Naive thymus-derived CD4-positive, alpha-beta T cell (primary cell): Measurements from ENCODE around the gene ENG. TPM values are rescaled to one million over a fixed set of nuclear protein-coding genes. Genes with fewer than 3 reads are reported as not detected.
"Not testable (repeated sequence)": the region's sequence is repeated elsewhere in the genome, so short reads cannot be mapped to it uniquely, and the experiment has no call there.

Experiments used
- ATAC-seq: fragments of 150-1000 bp; cut with Tn5 transposase; 2 replicates; pipeline ENCODE4 v1.10.0; 2021; ENCODE audit warnings: mild to moderate bottlenecking, moderate library complexity
- CTCF ChIA-PET: fragments of 350-600 bp; sonication (Branson Sonifier 250); formaldehyde crosslinking; loops from one replicate; lab custom pipeline; 2021; ENCODE audit warnings: antibody characterized with exemption; lab: Charles Lee
- POLR2A ChIA-PET: fragments of 350-600 bp; sonication (Branson Sonifier 250); formaldehyde crosslinking; loops from one replicate; lab custom pipeline; 2021; ENCODE audit warnings: antibody characterized with exemption, inconsistent platforms; lab: Charles Lee
- DNase-seq, 9 donors: peaks; one replicate each; pipeline versions ENCODE4 v3.0.0 to v3.0.0-alpha.2; 2020 to 2022; ENCODE audit warnings: mixed read lengths in 1 of 9
- H3K27ac ChIP-seq: one replicate; pipeline ENCODE4 v1.7.0; 2013; ENCODE audit warnings: mild to moderate bottlenecking, low read depth, low read length, moderate library complexity
- H3K27me3 ChIP-seq, 2 donors: one replicate each; pipeline ENCODE4 v1.7.0; 2013; ENCODE audit warnings: low read length in 2 of 2, mild to moderate bottlenecking in 2 of 2, moderate library complexity in 2 of 2; ENCODE audit not compliant: control insufficient read depth in 2 of 2, insufficient read depth in 2 of 2
- H3K36me3 ChIP-seq, 3 experiments: 1 replicate in 2 of 3; 2 replicates in 1 of 3; pipeline ENCODE4 v1.7.0; 2013; ENCODE audit warnings: low read length in 3 of 3, mild to moderate bottlenecking in 3 of 3, moderate library complexity in 1 of 3; ENCODE audit not compliant: insufficient read depth in 3 of 3, control insufficient read depth in 2 of 3
- H3K4me1 ChIP-seq, 2 donors: one replicate each; pipeline ENCODE4 v1.7.0; 2013; ENCODE audit warnings: low read length in 2 of 2, mild to moderate bottlenecking in 2 of 2, moderate library complexity in 1 of 2; ENCODE audit not compliant: control insufficient read depth in 2 of 2, insufficient read depth in 2 of 2
- H3K4me3 ChIP-seq: 2 replicates; pipeline ENCODE4 v1.7.0; 2013; ENCODE audit warnings: mild to moderate bottlenecking, low read length
- H3K9me3 ChIP-seq, 3 experiments: 1 replicate in 2 of 3; 2 replicates in 1 of 3; pipeline ENCODE4 v1.7.0; 2013; ENCODE audit warnings: low read length in 3 of 3; ENCODE audit not compliant: control insufficient read depth in 2 of 3
- H3K27ac Mint-ChIP-seq, 9 donors: one replicate each; pipeline ENCODE4 v1.8.0; 2020 to 2022; ENCODE audit warnings: mixed read lengths in 9 of 9, mild to moderate bottlenecking in 8 of 9, moderate library complexity in 5 of 9, inconsistent platforms in 2 of 9
- H3K27me3 Mint-ChIP-seq, 5 donors: one replicate each; pipeline ENCODE4 v1.8.0; 2021 to 2022; ENCODE audit warnings: mixed read lengths in 5 of 5, mild to moderate bottlenecking in 1 of 5
- H3K36me3 Mint-ChIP-seq, 5 donors: one replicate each; pipeline ENCODE4 v1.8.0; 2020 to 2022; ENCODE audit warnings: mixed read lengths in 5 of 5, mild to moderate bottlenecking in 3 of 5, inconsistent platforms in 1 of 5
- H3K4me1 Mint-ChIP-seq, 7 donors: one replicate each; pipeline ENCODE4 v1.8.0; 2020 to 2022; ENCODE audit warnings: mixed read lengths in 7 of 7, mild to moderate bottlenecking in 3 of 7, inconsistent platforms in 1 of 7
- H3K4me3 Mint-ChIP-seq, 10 donors: one replicate each; pipeline ENCODE4 v1.8.0; 2020 to 2022; ENCODE audit warnings: mild to moderate bottlenecking in 10 of 10, mixed read lengths in 10 of 10, moderate library complexity in 6 of 10, inconsistent platforms in 2 of 10
- H3K9me3 Mint-ChIP-seq, 11 donors: one replicate each; pipeline ENCODE4 v1.8.0; 2020 to 2022; ENCODE audit warnings: mixed read lengths in 11 of 11, mild to moderate bottlenecking in 4 of 11, inconsistent platforms in 1 of 11, moderate library complexity in 1 of 11
- intact Hi-C, 2 donors: fragments of 100-400 bp; cut with micrococcal nuclease; formaldehyde crosslinking; loops; one replicate each; pipeline ENCODE4 v1.15.1; 2023
- polyA plus RNA-seq, 2 donors: library from polyadenylated mRNA; unstranded; fragments of 300-500 nt; fragmentation: Illumina TruSeq; gene quantifications; one replicate each; pipeline ENCODE4 v1.2.3, GENCODE V29; 2021
- total RNA-seq, 6 experiments: library from RNA in 5 of 6; stranded (reverse) in 5 of 6; gene quantifications; 1 replicate in 5 of 6; 2 replicates in 1 of 6; pipeline ENCODE4 v1.2.3 and lab custom pipeline; 2021 to 2026

ENG gene
- total and polyA plus RNA-seq, 7 experiments from 2014 or later: 4.5 to 25.8 (median 11.2) TPM

- Mint-ChIP-seq H3K9me3 (no peaks in the 10 kb centered on the region), H3K27me3 (peaks cover 0 to 6% (median 0%) of the 10 kb centered on the region in 5 donors), H3K4me1 (peaks cover 0 to 6% (median 0%) of the 10 kb centered on the region in 7 donors), H3K4me3 (no peak overlapping the region), H3K36me3 (peaks cover 0 to 2% (median under 1%) of the 10 kb centered on the region in 5 donors), H3K27ac (no peak overlapping the region)
- no peak for DNase-seq
- Histone ChIP-seq H3K4me1 (no peaks in the 10 kb centered on the region), H3K27me3 (peaks cover 0 to 4% of the 10 kb centered on the region in 2 donors), H3K36me3 (no peaks in the 10 kb centered on the region), H3K9me3 (no peaks in the 10 kb centered on the region), H3K27ac (no peak overlapping the region), H3K4me3 (no peak overlapping the region)
- intact Hi-C loops: no loop called here
- no peak for ATAC-seq
- CTCF ChIA-PET: interaction anchor here (1.2 kb wide), 1 partner anchor 139 kb away, joined by 7 read pairs; the partner anchor contains the start of gene TOR2A
- POLR2A ChIA-PET: interaction anchor here (0.5 to 1.3 kb wide), 3 partner anchors 9 to 64 kb away, joined by 3 read pairs; partner anchors contain the start of gene DPM2
Observed at GRCh38 chr9:127873223-127873691, 18.8 kb upstream of the ENG start.

GRCh38 chr9:127872369-127873222, 18.1 kb upstream of the ENG start:
- no peak overlapping the region for H3K27ac Mint-ChIP-seq
- ATAC-seq: no peak
- H3K4me3 Mint-ChIP-seq: no peak overlapping the region
- H3K4me1 Mint-ChIP-seq: peaks cover 0 to 3% (median 0%) of the 10 kb centered on the region in 7 donors
- peaks cover 0 to 3% (median 0%) of the 10 kb centered on the region in 5 donors for H3K27me3 Mint-ChIP-seq
- H3K27ac ChIP-seq: no peak overlapping the region
- H3K9me3 ChIP-seq: no peaks in the 10 kb centered on the region
- no peak overlapping the region for H3K4me3 ChIP-seq
- no peaks in the 10 kb centered on the region for H3K4me1 ChIP-seq
- H3K36me3 ChIP-seq: peaks cover 0 to 6% (median 0%) of the 10 kb centered on the region in 3 experiments
- H3K9me3 Mint-ChIP-seq: no peaks in the 10 kb centered on the region
- intact Hi-C loops: no loop called here
- DNase-seq: no peak
- peaks cover 0 to under 1% of the 10 kb centered on the region in 2 donors for H3K27me3 ChIP-seq
- no peaks in the 10 kb centered on the region for H3K36me3 Mint-ChIP-seq
- ChIA-PET CTCF (interaction anchor here (1.2 kb wide), 1 partner anchor 138 kb away, joined by 7 read pairs; the partner anchor contains the start of gene TOR2A), POLR2A (interaction anchor here (0.8 to 1.3 kb wide), 2 partner anchors 10 to 38 kb away, joined by 3 read pairs; no protein-coding TSS in a partner anchor)

DNA sequence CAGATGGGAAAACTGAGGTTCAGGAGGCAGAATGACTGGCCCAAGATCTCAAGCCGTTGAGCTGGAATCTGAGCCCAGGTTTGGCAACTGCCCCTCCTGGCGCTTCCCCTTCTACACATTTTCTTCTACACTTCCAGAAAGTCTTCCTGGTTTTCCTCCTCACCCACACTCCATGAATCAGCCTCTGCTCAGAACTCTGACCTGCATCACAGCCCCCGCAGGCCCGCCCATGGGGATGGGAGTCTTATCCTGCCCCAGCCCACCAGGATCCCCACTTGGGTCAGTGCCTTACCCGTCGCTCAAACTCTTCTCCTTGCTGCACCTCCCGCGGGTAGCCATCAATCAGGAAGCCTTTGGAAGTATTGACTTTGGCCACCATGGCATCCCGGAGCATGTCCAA, 17.1 kb upstream of the ENG start:
- DNase-seq (no peak), ATAC-seq (no peak)
- H3K27me3 ChIP-seq: no peaks in the 10 kb centered on the region
- H3K4me3 ChIP-seq: no peak overlapping the region
- intact Hi-C loops: loop anchor here in 1 of 2 donors (2.0 kb wide), 1 partner anchor 85 kb away; the partner anchor contains the start of gene CDK9
- no peak overlapping the region for H3K4me3 Mint-ChIP-seq
- peaks cover 0 to 7% (median 0%) of the 10 kb centered on the region in 3 experiments for H3K36me3 ChIP-seq
- H3K4me1 Mint-ChIP-seq: no peaks in the 10 kb centered on the region
- H3K27me3 Mint-ChIP-seq: no peaks in the 10 kb centered on the region
- no peaks in the 10 kb centered on the region for H3K9me3 Mint-ChIP-seq
- no peaks in the 10 kb centered on the region for H3K4me1 ChIP-seq
- H3K27ac Mint-ChIP-seq: peak overlapping the region in 2 of 9 donors; percentile 46 to 57
- ChIA-PET CTCF (interaction anchor here (3.3 kb wide), 1 partner anchor 137 kb away, joined by 32 read pairs; the partner anchor contains the start of gene TOR2A), POLR2A (no interaction called here)
- H3K9me3 ChIP-seq: no peaks in the 10 kb centered on the region
- no peaks in the 10 kb centered on the region for H3K36me3 Mint-ChIP-seq
- no peak overlapping the region for H3K27ac ChIP-seq

- POLR2A ChIA-PET: interaction anchor here (1.7 to 2.3 kb wide), 3 partner anchors 16 to 85 kb away, joined by 4 to 9 read pairs (median 7); partner anchors contain the start of genes CDK9 and ENG
- Mint-ChIP-seq H3K27ac (peak overlapping the region in 1 of 9 donors; percentile 46), H3K9me3 (no peaks in the 10 kb centered on the region), H3K4me1 (peaks cover 1 to 6% (median 3%) of the 10 kb centered on the region in 7 donors), H3K27me3 (no peaks in the 10 kb centered on the region), H3K4me3 (no peak overlapping the region), H3K36me3 (peaks cover 0 to under 1% (median 0%) of the 10 kb centered on the region in 5 donors)
- no peaks in the 10 kb centered on the region for H3K27me3 ChIP-seq
- H3K4me1 ChIP-seq: peaks cover under 1 to 2% of the 10 kb centered on the region in 2 donors
- ATAC-seq: no peak
- DNase-seq: no peak
- intact Hi-C loops: loop anchor here (1.0 to 2.0 kb wide), 6 partner anchors 46 to 281 kb away; partner anchors contain the start of genes CDK9 (in 2 of the 2), TOR2A (in 2 of the 2) and ST6GALNAC4 (in 1 of the 2)
- H3K36me3 ChIP-seq: peaks cover 0 to 7% (median 0%) of the 10 kb centered on the region in 3 experiments
- H3K9me3 ChIP-seq: no peaks in the 10 kb centered on the region
- CTCF ChIA-PET: interaction anchor here (0.8 to 3.3 kb wide), 6 partner anchors 50 to 354 kb away, joined by 3 to 32 read pairs (median 16); partner anchors contain the start of gene TOR2A
- no peak overlapping the region for H3K27ac ChIP-seq
- no peak overlapping the region for H3K4me3 ChIP-seq
Observed at GRCh38 chr9:127870887-127871286, 16.4 kb upstream of the ENG start.

GRCh38 chr9:127870153-127870491, 15.7 kb upstream of the ENG start:
- not testable (repeated sequence) for H3K27ac Mint-ChIP-seq, H3K27ac ChIP-seq, H3K27me3 ChIP-seq, H3K36me3 ChIP-seq, H3K9me3 ChIP-seq, H3K36me3 Mint-ChIP-seq, H3K4me3 ChIP-seq, H3K4me1 ChIP-seq, DNase-seq, H3K9me3 Mint-ChIP-seq, H3K27me3 Mint-ChIP-seq, H3K4me3 Mint-ChIP-seq, ATAC-seq
- ChIA-PET POLR2A (interaction anchor here (0.7 to 2.3 kb wide), 9 partner anchors 15 to 136 kb away, joined by 3 to 9 read pairs (median 4); partner anchors contain the start of genes CDK9, ENG and TOR2A), CTCF (interaction anchor here (0.6 to 3.3 kb wide), 32 partner anchors 9 to 1776 kb away, joined by 3 to 32 read pairs (median 4); partner anchors contain the start of genes CDK9 and TOR2A)
- H3K4me1 Mint-ChIP-seq: peaks cover 9 to 14% (median 10%) of the 10 kb centered on the region in 7 donors
- intact Hi-C loops: loop anchor here (1.0 to 2.0 kb wide), 6 partner anchors 47 to 280 kb away; partner anchors contain the start of genes CDK9 (in 2 of the 2), TOR2A (in 2 of the 2) and ST6GALNAC4 (in 1 of the 2)
